Heart right ventricle (tissue), 16 donors: ENCODE results near the gene RSF1. TPM values are rescaled to one million over a fixed set of nuclear protein-coding genes. Genes with fewer than 3 reads are reported as not detected.

Experiments used
- ATAC-seq, 8 donors: fragments of 200-7000 bp; cut with Tn5 transposase; one replicate each; pipeline ENCODE4 v1.9.1; 2020; ENCODE audit warnings: mild to moderate bottlenecking in 8 of 8, moderate library complexity in 8 of 8, moderate number of reproducible peaks in 1 of 8
- DNase-seq, 2 donors: peaks; one replicate each; pipeline ENCODE4 v3.0.0-alpha.2; 2020
- H3K27ac ChIP-seq, 10 donors: fragments of 200-600 bp; sonication (generic) in 2 of 10; one replicate each; pipeline versions ENCODE4 v1.5.0 to v1.8.0; 2020 to 2022; ENCODE audit warnings: mild to moderate bottlenecking in 3 of 10
- H3K27me3 ChIP-seq, 7 donors: fragments of 200-600 bp; one replicate each; pipeline ENCODE4 v1.8.0; 2021 to 2022; ENCODE audit warnings: mild to moderate bottlenecking in 2 of 7
- H3K36me3 ChIP-seq, 9 donors: fragments of 200-600 bp; sonication (generic) in 1 of 9; one replicate each; pipeline versions ENCODE4 v1.5.0 to v1.8.0; 2020 to 2022; ENCODE audit warnings: mild to moderate bottlenecking in 2 of 9
- H3K4me1 ChIP-seq, 9 donors: fragments of 200-600 bp; sonication (generic) in 1 of 9; one replicate each; pipeline versions ENCODE4 v1.5.0 to v1.8.0; 2020 to 2022; ENCODE audit warnings: mild to moderate bottlenecking in 4 of 9
- H3K4me3 ChIP-seq, 10 donors: fragments of 200-600 bp; sonication (generic) in 2 of 10; one replicate each; pipeline versions ENCODE4 v1.5.0 to v1.8.0; 2020 to 2022; ENCODE audit warnings: mild to moderate bottlenecking in 7 of 10, moderate library complexity in 2 of 10
- H3K9me3 ChIP-seq, 11 donors: fragments of 200-600 bp in 10 of 11; sonication (generic) in 2 of 11; one replicate each; pipeline versions ENCODE4 v1.5.0 to v1.8.0; 2013 to 2022; ENCODE audit warnings: mild to moderate bottlenecking in 2 of 11, control low read depth in 1 of 11, moderate library complexity in 1 of 11
- WGBS, 2 donors: extraction: QIAGEN DNeasy Blood & Tissue Kit; methylation state at CpG; one replicate each; pipeline ENCODE4 v1.1.7; 2013; ENCODE audit warnings: inconsistent platforms in 1 of 2; 5-methylcytosine and 5-hydroxymethylcytosine counted together
- intact Hi-C, 10 donors: fragments of 100-400 bp; cut with DNase I; formaldehyde crosslinking; loops; one replicate each; pipeline versions ENCODE4 v1.11.1 to v1.14.2; 2022
- polyA plus RNA-seq, 2 donors: library from polyadenylated mRNA; stranded (reverse); fragments of 200-250 nt; gene quantifications; one replicate each; pipeline ENCODE4 v1.2.3, GENCODE V29; 2013
- total RNA-seq, 10 donors: library from RNA; stranded (reverse); fragmentation: NEBNext Ultra II Directional in 3 of 10; extraction: Animal tissue kit (Norgen Biotek cat#: 25700) in 3 of 10; gene quantifications; one replicate each; pipeline versions ENCODE4 v1.2.1 to v1.2.4, GENCODE V29; 2021 to 2023
- TF ChIP-seq, protein P1 (sequence below), 9 donors: fragments of 200-600 bp; sonication (generic) in 2 of 9; IDR thresholded peaks; one replicate each; pipeline versions ENCODE4 v1.5.0 to v1.8.0; 2021 to 2022; ENCODE audit warnings: antibody characterized with exemption in 9 of 9, mild to moderate bottlenecking in 5 of 9, moderate library complexity in 1 of 9
- donor health status: Arrhythmogenic right ventricular cardiomyopathy.
- donor health status: ischemic (EF 13 %, LVEDD 7.1; RV severe dilation, severe dysfunction).
- donor health status: healthy with polysubstance abuse.
- donor health status: DM: no; HTN: yes; CAD: no.
- donor health status: DM: no; HTN: no; CAD: no.
- donor health status: ischemic (EF 25% LVEDD 6.9; RV normal size, moderate dysfunction).
- donor health status: ischemic (EF 25% LVEDD 5.7; RV mildly dilated, moderate dysfunction).
- donor health status: healthy.
- donor health status: DM: yes; HTN: yes; CAD: no.
- donor health status: Ischemic cardiomyopathy.
- donor health status: ischemic (EF 35%, LVEDD 5.7; RV mildly dilated, moderate dysfunction).
- donor health status: nonischemic (EF 11% LVEDD 7.7; RV severe dilation, severe dysfunction).
- donor health status: DM: yes; HTN: yes; CAD: no.
- donor health status: PGD.
- donor health status: ischemic (EF 29% LVEDD 5.4; RV normal size, mild dysfunction).
- donor health status: nonischemic (EF 23%, LVEDD 6.1; RV moderate dilation, normal function).

Gene RSF1
- total and polyA plus RNA-seq, 12 donors, result 4.6 to 55.9 (median 42.6) TPM

DNA sequence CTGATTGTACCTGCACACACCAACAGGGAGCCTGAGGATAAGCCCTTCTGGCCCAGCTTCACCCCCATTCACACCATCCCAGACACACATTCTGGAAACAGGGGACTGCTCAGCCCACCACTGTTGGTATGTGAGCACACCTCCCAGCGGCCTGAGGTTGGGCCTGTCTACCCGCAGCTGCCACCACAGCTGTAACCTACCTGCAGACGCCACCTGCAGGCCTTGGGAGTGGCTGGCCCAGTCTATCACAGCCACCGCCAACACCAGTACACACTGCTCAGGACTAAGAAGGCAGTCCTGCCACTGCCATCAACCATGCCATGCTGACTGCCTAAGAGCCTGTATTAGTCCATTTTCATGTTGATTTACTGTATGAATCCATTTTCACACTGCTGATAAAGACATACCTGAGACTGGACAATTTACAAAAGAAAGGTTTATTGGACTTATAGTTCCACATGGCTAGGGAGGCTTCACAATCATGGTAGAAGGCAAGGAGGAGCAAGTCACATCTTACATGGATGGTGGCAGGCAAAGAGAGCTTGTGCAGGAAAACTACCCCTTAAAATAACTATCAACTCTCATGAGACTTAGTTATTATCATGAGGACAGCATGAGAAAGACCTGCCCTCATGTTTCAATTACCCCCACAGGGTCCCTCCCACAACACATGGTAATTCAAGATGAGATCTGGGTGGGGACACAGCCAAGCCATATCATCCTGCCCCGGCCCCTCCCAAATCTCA, 30.6 kb downstream of the RSF1 start:
- no peak overlapping the region for H3K4me3 ChIP-seq
- 97% methylated on average over 5 of the region's 5 CpGs for WGBS, 2 donors
- peak in 3 of 8 donors; percentile 14 to 64 (median 22) for ATAC-seq

DNA sequence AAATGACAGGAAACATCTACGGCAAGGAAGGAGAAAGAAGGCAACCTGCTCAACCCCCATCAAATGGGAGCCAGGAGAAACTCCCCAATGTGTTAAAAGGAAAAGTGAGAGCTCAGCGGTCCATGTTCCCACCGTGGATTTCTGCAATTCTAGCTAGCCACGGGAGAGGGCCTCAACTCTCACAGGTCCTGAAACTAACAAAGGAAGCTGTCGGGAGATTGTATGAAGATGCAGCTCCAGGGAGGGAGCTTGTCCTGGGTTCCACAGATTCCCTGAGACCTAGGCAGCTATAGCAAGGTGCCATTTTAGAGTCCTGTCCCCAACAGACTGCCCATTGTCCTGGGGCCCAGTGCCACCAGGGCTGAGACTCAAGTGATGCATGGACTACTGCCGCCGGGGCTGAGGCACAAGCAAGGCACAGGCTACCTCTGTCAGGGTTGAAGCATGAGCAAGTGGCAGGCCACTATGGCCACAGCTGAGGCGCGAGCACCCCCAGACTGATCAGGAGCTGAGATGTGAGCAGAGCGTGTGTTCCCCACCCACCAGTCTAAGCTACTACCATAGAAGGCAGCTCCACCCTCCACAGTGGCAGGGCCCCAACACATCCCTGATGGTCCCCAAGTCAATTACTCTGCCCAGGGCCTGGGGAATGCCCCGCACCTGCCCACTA, 31.3 kb downstream of the RSF1 start:
- peaks cover 0 to 31% (median 4%) of the 10 kb centered on the region in 9 donors for H3K4me1 ChIP-seq
- no peak overlapping the region for H3K4me3 ChIP-seq
- no peak for DNase-seq
- H3K27ac ChIP-seq, result no peak overlapping the region
- intact Hi-C loops, result no loop called here
- peaks cover 0 to 6% (median 0%) of the 10 kb centered on the region in 11 donors for H3K9me3 ChIP-seq
- peak in 2 of 8 donors; percentile 25 to 26 for ATAC-seq
- 81 to 85% methylated on average over 11 of the region's 11 CpGs for WGBS, 2 donors
- TF ChIP-seq, protein P1, sequence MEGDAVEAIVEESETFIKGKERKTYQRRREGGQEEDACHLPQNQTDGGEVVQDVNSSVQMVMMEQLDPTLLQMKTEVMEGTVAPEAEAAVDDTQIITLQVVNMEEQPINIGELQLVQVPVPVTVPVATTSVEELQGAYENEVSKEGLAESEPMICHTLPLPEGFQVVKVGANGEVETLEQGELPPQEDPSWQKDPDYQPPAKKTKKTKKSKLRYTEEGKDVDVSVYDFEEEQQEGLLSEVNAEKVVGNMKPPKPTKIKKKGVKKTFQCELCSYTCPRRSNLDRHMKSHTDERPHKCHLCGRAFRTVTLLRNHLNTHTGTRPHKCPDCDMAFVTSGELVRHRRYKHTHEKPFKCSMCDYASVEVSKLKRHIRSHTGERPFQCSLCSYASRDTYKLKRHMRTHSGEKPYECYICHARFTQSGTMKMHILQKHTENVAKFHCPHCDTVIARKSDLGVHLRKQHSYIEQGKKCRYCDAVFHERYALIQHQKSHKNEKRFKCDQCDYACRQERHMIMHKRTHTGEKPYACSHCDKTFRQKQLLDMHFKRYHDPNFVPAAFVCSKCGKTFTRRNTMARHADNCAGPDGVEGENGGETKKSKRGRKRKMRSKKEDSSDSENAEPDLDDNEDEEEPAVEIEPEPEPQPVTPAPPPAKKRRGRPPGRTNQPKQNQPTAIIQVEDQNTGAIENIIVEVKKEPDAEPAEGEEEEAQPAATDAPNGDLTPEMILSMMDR (IDR thresholded peaks at IDR 0.05), result no peak
- H3K27me3 ChIP-seq, result no peaks in the 10 kb centered on the region
- H3K36me3 ChIP-seq, result peaks cover 0 to 8% (median 0%) of the 10 kb centered on the region in 9 donors

More for the DNA sequence above, 30.6 kb downstream of the RSF1 start:
- peaks cover 0 to 26% (median 4%) of the 10 kb centered on the region in 9 donors for H3K4me1 ChIP-seq
- intact Hi-C loops, result no loop called here
- H3K27me3 ChIP-seq, result no peaks in the 10 kb centered on the region
- TF ChIP-seq, protein P1 (IDR thresholded peaks at IDR 0.05), result no peak
- no peak for DNase-seq
- no peak overlapping the region for H3K27ac ChIP-seq
- H3K9me3 ChIP-seq, result peaks cover 0 to 6% (median 0%) of the 10 kb centered on the region in 11 donors
- peaks cover 0 to 8% (median 0%) of the 10 kb centered on the region in 9 donors for H3K36me3 ChIP-seq

DNA sequence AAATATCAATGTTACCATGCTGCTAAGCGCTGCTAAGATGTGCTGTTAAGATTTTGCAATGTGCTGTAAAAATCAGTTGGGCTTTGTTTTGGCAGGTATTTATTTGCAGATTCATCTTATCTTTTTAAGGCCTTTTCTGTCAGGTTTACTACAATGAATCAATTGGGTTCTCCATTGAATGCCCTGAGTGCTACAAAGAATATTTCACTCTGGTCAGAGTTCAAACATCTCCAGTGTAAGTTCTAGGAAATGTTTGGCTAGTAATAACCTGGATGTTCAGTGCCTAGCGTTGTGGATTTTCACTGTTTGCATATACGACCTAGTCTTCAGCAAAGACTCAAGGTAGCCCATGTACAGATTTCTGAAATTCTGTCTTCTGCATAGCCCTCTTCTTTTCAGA, 36.0 kb downstream of the RSF1 start:
- ATAC-seq, result no peak
- 93 to 94% methylated on average over 3 of the region's 3 CpGs for WGBS, 2 donors
- TF ChIP-seq, protein P1 (IDR thresholded peaks at IDR 0.05), result no peak

DNA sequence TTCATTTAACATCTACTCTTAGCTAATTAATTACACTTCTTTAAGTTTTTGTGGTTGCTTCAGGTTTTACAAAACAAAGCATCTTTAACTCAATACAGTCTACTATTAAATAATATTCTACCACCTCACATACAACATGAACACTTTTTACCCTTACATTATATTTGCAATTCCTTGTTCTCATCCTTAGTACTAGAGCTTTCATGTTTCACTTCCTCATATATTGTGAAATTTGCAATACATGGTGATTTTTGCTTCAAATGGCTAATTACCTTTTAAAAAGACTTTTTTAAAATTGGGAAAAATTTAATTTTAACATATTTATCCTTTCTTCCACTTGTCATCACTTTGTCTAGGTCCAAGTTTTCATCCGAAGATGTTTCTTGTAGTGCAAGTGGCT, 37.5 kb downstream of the RSF1 start:
- H3K27ac ChIP-seq, result no peak overlapping the region
- ATAC-seq, result no peak
- no peaks in the 10 kb centered on the region for H3K27me3 ChIP-seq
- no peaks in the 10 kb centered on the region for H3K9me3 ChIP-seq
- TF ChIP-seq, protein P1 (IDR thresholded peaks at IDR 0.05), result no peak
- DNase-seq, result no peak
- intact Hi-C loops, result no loop called here
- peaks cover 0 to 36% (median 11%) of the 10 kb centered on the region in 9 donors for H3K4me1 ChIP-seq
- no peaks in the 10 kb centered on the region for H3K36me3 ChIP-seq
- WGBS, 2 donors, result 85 to 90% methylated on average over 1 of the region's 1 CpG
- no peak overlapping the region for H3K4me3 ChIP-seq

More for the DNA sequence above, 36.0 kb downstream of the RSF1 start:
- H3K36me3 ChIP-seq, result no peaks in the 10 kb centered on the region
- no peaks in the 10 kb centered on the region for H3K27me3 ChIP-seq
- H3K27ac ChIP-seq, result no peak overlapping the region
- DNase-seq, result no peak
- H3K9me3 ChIP-seq, result no peaks in the 10 kb centered on the region
- H3K4me1 ChIP-seq, result peaks cover 0 to 35% (median 8%) of the 10 kb centered on the region in 9 donors
- no peak overlapping the region for H3K4me3 ChIP-seq
- intact Hi-C loops, result no loop called here
